GM21619 (cell line): ENCODE data around the gene ACVR2B.
A peak's percentile ranks its signal among the peaks of the same experiment; 100 is the strongest.

Experiments used
- ATAC-seq: cut with Tn5 transposase; IDR thresholded peaks from one replicate; pipeline ENCODE4 v1.9.1; 2021; ENCODE audit not compliant: unreplicated experiment

Gene ACVR2B

GRCh38 chr3:38457111-38458003, 3.7 kb downstream of the ACVR2B start:
- ATAC-seq, result no peak

- ATAC-seq, result no peak
Measured at GRCh38 chr3:38458796-38459498, 5.3 kb downstream of the ACVR2B start.

- ATAC-seq, result no peak
Measured at GRCh38 chr3:38459499-38460048, 5.9 kb downstream of the ACVR2B start.

GRCh38 chr3:38460377-38461270, 6.9 kb downstream of the ACVR2B start:
- ATAC-seq, result no peak

- no peak for ATAC-seq
Measured at GRCh38 chr3:38465588-38466154, 12.0 kb downstream of the ACVR2B start.

- ATAC-seq, result no peak
Measured at GRCh38 chr3:38468765-38469164, 15.1 kb downstream of the ACVR2B start.

- ATAC-seq, result no peak
Measured at GRCh38 chr3:38469852-38470251, 16.2 kb downstream of the ACVR2B start.

- ATAC-seq, result no peak
Measured at GRCh38 chr3:38471260-38471857, 17.7 kb downstream of the ACVR2B start.

- no peak for ATAC-seq
Measured at GRCh38 chr3:38472342-38472741, 18.7 kb downstream of the ACVR2B start.

GRCh38 chr3:38473229-38473628, 19.5 kb downstream of the ACVR2B start:
- no peak for ATAC-seq

- ATAC-seq, result no peak
Measured at GRCh38 chr3:38474928-38475605, 21.4 kb downstream of the ACVR2B start.

GRCh38 chr3:38475716-38476115, 22.0 kb downstream of the ACVR2B start:
- ATAC-seq, result no peak

- no peak for ATAC-seq
Measured at GRCh38 chr3:38476157-38476756, 22.6 kb downstream of the ACVR2B start.

GRCh38 chr3:38477057-38477820, 23.5 kb downstream of the ACVR2B start:
- no peak for ATAC-seq

GRCh38 chr3:38477839-38478450, 24.3 kb downstream of the ACVR2B start:
- ATAC-seq, result no peak

- ATAC-seq, result no peak
Measured at GRCh38 chr3:38478901-38479300, 25.2 kb downstream of the ACVR2B start.

GRCh38 chr3:38479431-38480092, 25.9 kb downstream of the ACVR2B start:
- peak; percentile 65 for ATAC-seq

GRCh38 chr3:38480093-38480445, 26.4 kb downstream of the ACVR2B start:
- no peak for ATAC-seq
